PFSK-1 (cell line): ENCODE measurements around the gene PALLD.

ENCODE experiments used
- POLR2AphosphoS5 ChIP-seq: IDR thresholded peaks from 2 replicates; pipeline ENCODE4 v1.6.1; 2012; ENCODE audit warnings: low read depth, mild to moderate bottlenecking, control low read depth, low read length, moderate library complexity
- REST ChIP-seq, 2 experiments: IDR thresholded peaks; 2 replicates each; pipeline versions ENCODE4 v1.6.1 to v1.8.0; 2011 to 2012; ENCODE audit warnings: low read depth in 2 of 2, low read length in 2 of 2, control low read depth in 1 of 2, inconsistent platforms in 1 of 2, mild to moderate bottlenecking in 1 of 2, moderate library complexity in 1 of 2; ENCODE audit not compliant: insufficient read depth in 1 of 2
- TAF1 ChIP-seq: IDR thresholded peaks from 2 replicates; pipeline ENCODE4 v1.6.1; 2012; ENCODE audit warnings: low read length, control low read depth, borderline replicate concordance; ENCODE audit not compliant: insufficient read depth

- TF ChIP-seq REST (IDR thresholded peaks at IDR 0.05; ENCODE audit: insufficient read depth in 1 of 2, low read depth in 2 of 2, low read length in 2 of 2) = no peak
- TF ChIP-seq TAF1 = no peak
- no peak for TF ChIP-seq POLR2AphosphoS5
Measured at GRCh38 chr4:168791376-168791775, 294.5 kb downstream of the PALLD start.
